Measurements from ENCODE around the gene WNT2. TPM values are rescaled to one million over a fixed set of nuclear protein-coding genes. Genes with fewer than 3 reads are reported as not detected.

Gene WNT2
- polyA plus RNA-seq, 1 donor (not counting 4 experiments of a cell fraction or from before 2014, with no cell fraction given), result not detected

GRCh38 chr7:117274951-117275350 lies 47.9 kb downstream of the WNT2 start:
- no peaks in the 10 kb centered on the region for H4K20me1 ChIP-seq (ENCODE audit: control insufficient read depth, extremely low read depth, insufficient read depth, low read length)
- no peak overlapping the region for H3K9ac ChIP-seq (ENCODE audit: control insufficient read depth, extremely low read depth, insufficient read depth, low read length)
- FAIRE-seq, result no peak
- no peak for DNase-seq (ENCODE audit: low read depth, low spot score)
- no peak overlapping the region for H3K27ac ChIP-seq (ENCODE audit: control insufficient read depth, insufficient read depth, low read length)
- H3K9me3 ChIP-seq (ENCODE audit: control insufficient read depth, low read depth, low read length), result no peaks in the 10 kb centered on the region
- dilution Hi-C loops (cut with MboI; ENCODE audit: extremely low pct_ligation_motif_present, low sequenced_read_pairs), result no loop called here
- no peaks in the 10 kb centered on the region for H3K9me1 ChIP-seq (ENCODE audit: control insufficient read depth, extremely low read depth, insufficient read depth, low read length)
- no peaks in the 10 kb centered on the region for H3K79me2 ChIP-seq (ENCODE audit: control insufficient read depth, insufficient read depth, low read length)
- H3K4me1 ChIP-seq (ENCODE audit: control insufficient read depth, extremely low read depth, insufficient read depth, low read length), result peaks cover 24% of the 10 kb centered on the region
- no peak overlapping the region for H3K4me3 ChIP-seq (ENCODE audit: control insufficient read depth in 2 of 3, extremely low read depth in 1 of 3, insufficient read depth in 2 of 3, low read depth in 1 of 3, low read length in 3 of 3)
- no peak overlapping the region for H2AFZ ChIP-seq (ENCODE audit: control insufficient read depth, low read length)
- TF ChIP-seq EZH2 (IDR thresholded peaks at IDR 0.05; ENCODE audit: low read length) (no peak), CTCF (optimal IDR thresholded peaks at IDR 0.05 in 1 of 3, IDR thresholded peaks at IDR 0.05 in 1 of 3, conservative IDR thresholded peaks at IDR 0.05 in 1 of 3; ENCODE audit: extremely low read depth in 1 of 3, insufficient read depth in 2 of 3, low read length in 3 of 3) (no peak)
- H3K27me3 ChIP-seq (ENCODE audit: control insufficient read depth, extremely low read depth, insufficient read depth, low read length), result no peaks in the 10 kb centered on the region
- H3K4me2 ChIP-seq (ENCODE audit: control insufficient read depth, extremely low read depth, insufficient read depth, low read depth, low read length), result no peak overlapping the region
- no peaks in the 10 kb centered on the region for H3K36me3 ChIP-seq (ENCODE audit: control insufficient read depth in 2 of 2, extremely low read depth in 1 of 2, insufficient read depth in 2 of 2, low read length in 2 of 2)

GRCh38 chr7:117273814-117274225 lies 49.0 kb downstream of the WNT2 start:
- H3K4me2 ChIP-seq (ENCODE audit: control insufficient read depth, extremely low read depth, insufficient read depth, low read depth, low read length), result peak overlapping the region; percentile 82
- no peaks in the 10 kb centered on the region for H4K20me1 ChIP-seq (ENCODE audit: control insufficient read depth, extremely low read depth, insufficient read depth, low read length)
- H3K36me3 ChIP-seq (ENCODE audit: control insufficient read depth in 2 of 2, extremely low read depth in 1 of 2, insufficient read depth in 2 of 2, low read length in 2 of 2), result no peaks in the 10 kb centered on the region
- H3K4me1 ChIP-seq (ENCODE audit: control insufficient read depth, extremely low read depth, insufficient read depth, low read length), result peaks cover 33% of the 10 kb centered on the region
- H3K27me3 ChIP-seq (ENCODE audit: control insufficient read depth, extremely low read depth, insufficient read depth, low read length), result no peaks in the 10 kb centered on the region
- H3K9me3 ChIP-seq (ENCODE audit: control insufficient read depth, low read depth, low read length), result no peaks in the 10 kb centered on the region
- H2AFZ ChIP-seq (ENCODE audit: control insufficient read depth, low read length), result peak overlapping the region; percentile 53
- peak overlapping the region; percentile 59 for H3K27ac ChIP-seq (ENCODE audit: control insufficient read depth, insufficient read depth, low read length)
- no peak overlapping the region for H3K9ac ChIP-seq (ENCODE audit: control insufficient read depth, extremely low read depth, insufficient read depth, low read length)
- TF ChIP-seq CTCF (optimal IDR thresholded peaks at IDR 0.05 in 1 of 3, IDR thresholded peaks at IDR 0.05 in 1 of 3, conservative IDR thresholded peaks at IDR 0.05 in 1 of 3; ENCODE audit: extremely low read depth in 1 of 3, insufficient read depth in 2 of 3, low read length in 3 of 3), result no peak
- TF ChIP-seq EZH2 (IDR thresholded peaks at IDR 0.05; ENCODE audit: low read length), result no peak
- H3K4me3 ChIP-seq (ENCODE audit: control insufficient read depth in 2 of 3, extremely low read depth in 1 of 3, insufficient read depth in 2 of 3, low read depth in 1 of 3, low read length in 3 of 3), result peak overlapping the region in 2 of 3 experiments; percentile 36 to 39
- H3K79me2 ChIP-seq (ENCODE audit: control insufficient read depth, insufficient read depth, low read length), result no peaks in the 10 kb centered on the region
- dilution Hi-C loops (cut with MboI; ENCODE audit: extremely low pct_ligation_motif_present, low sequenced_read_pairs), result no loop called here
- FAIRE-seq (peak; percentile 13), DNase-seq (ENCODE audit: low read depth, low spot score) (peak; percentile 48)
- H3K9me1 ChIP-seq (ENCODE audit: control insufficient read depth, extremely low read depth, insufficient read depth, low read length), result no peaks in the 10 kb centered on the region
